ENCODE measurements around the gene ROR1. TPM values are rescaled to one million over a fixed set of nuclear protein-coding genes. Genes with fewer than 3 reads are reported as not detected.

Gene ROR1
- total RNA-seq, 1 experiment from 2014 or later, result 56.3 TPM

- no peak for TF ChIP-seq AFF4 (CRISPR knock-in tag; IDR thresholded peaks at IDR 0.05; ENCODE audit: borderline replicate concordance)
- TF ChIP-seq ZNF416 (CRISPR knock-in tag; IDR thresholded peaks at IDR 0.05), result no peak
- no peak for TF ChIP-seq CBFB (CRISPR knock-in tag; IDR thresholded peaks at IDR 0.05; ENCODE audit: low read depth)
Observed at GRCh38 chr1:64166629-64167028, 392.8 kb downstream of the ROR1 start (continued).

GRCh38 chr1:64167176-64167575 lies 393.4 kb downstream of the ROR1 start:
- no peak for DNase-seq (ENCODE audit: low spot score)
- Mint-ChIP-seq H3K36me3 (peaks cover 50% of the 10 kb centered on the region), H3K4me3 (no peak overlapping the region), H3K27me3 (ENCODE audit: low read depth) (no peaks in the 10 kb centered on the region), H3K4me1 (peaks cover 21% of the 10 kb centered on the region), H3K9me3 (peaks cover 39% of the 10 kb centered on the region), H3K27ac (no peak overlapping the region)
- no peak for ATAC-seq
- TF ChIP-seq HMGXB4 (CRISPR knock-in tag; IDR thresholded peaks at IDR 0.05) (no peak), CREB1 (CRISPR knock-in tag; IDR thresholded peaks at IDR 0.05) (no peak)
- ChIA-PET CTCF (interaction anchor here (0.9 kb wide), 1 partner anchor 493 kb away, joined by 3 read pairs; no protein-coding TSS in a partner anchor), POLR2A (no interaction called here)

GRCh38 chr1:64171246-64171645 lies 397.4 kb downstream of the ROR1 start:
- H3K27me3 Mint-ChIP-seq (ENCODE audit: low read depth), result no peaks in the 10 kb centered on the region
- no peak for DNase-seq (ENCODE audit: low spot score)
- peak overlapping the region; percentile 63; the same call in 1 of the 2 replicates for H3K27ac Mint-ChIP-seq
- no peak overlapping the region for H3K4me3 Mint-ChIP-seq
- POLR2A ChIA-PET, result no interaction called here
- H3K36me3 Mint-ChIP-seq, result peaks cover 53% of the 10 kb centered on the region
- peaks cover 39% of the 10 kb centered on the region for H3K9me3 Mint-ChIP-seq
- H3K4me1 Mint-ChIP-seq, result peaks cover 41% of the 10 kb centered on the region
- CTCF ChIA-PET, result interaction anchor here (1.0 kb wide), 1 partner anchor 8 kb away, joined by 3 read pairs; no protein-coding TSS in a partner anchor
- ATAC-seq, result no peak
- TF ChIP-seq RELA (CRISPR knock-in tag; IDR thresholded peaks at IDR 0.05; ENCODE audit: borderline replicate concordance), result no peak
- no peak for TF ChIP-seq TCF7 (CRISPR knock-in tag; IDR thresholded peaks at IDR 0.05; ENCODE audit: low read depth)
- no peak for TF ChIP-seq NFE2L1 (CRISPR knock-in tag; IDR thresholded peaks at IDR 0.05)
- no peak for TF ChIP-seq NFYB (CRISPR knock-in tag; conservative IDR thresholded peaks at IDR 0.05; ENCODE audit: low read depth)
- TF ChIP-seq KAT7 (CRISPR knock-in tag; IDR thresholded peaks at IDR 0.05; ENCODE audit: borderline replicate concordance), result no peak
- TF ChIP-seq ZNF425 (CRISPR knock-in tag; conservative IDR thresholded peaks at IDR 0.05), result no peak
- no peak for TF ChIP-seq USF2 (CRISPR knock-in tag; IDR thresholded peaks at IDR 0.05)
- TF ChIP-seq MLX (CRISPR knock-in tag; IDR thresholded peaks at IDR 0.05), result no peak
- no peak for TF ChIP-seq IRF2 (CRISPR knock-in tag; IDR thresholded peaks at IDR 0.05; ENCODE audit: borderline replicate concordance, low read depth)
- no peak for TF ChIP-seq ZNF317 (CRISPR knock-in tag; IDR thresholded peaks at IDR 0.05; ENCODE audit: borderline replicate concordance, low read depth)
- no peak for TF ChIP-seq PREB (CRISPR knock-in tag; IDR thresholded peaks at IDR 0.05; ENCODE audit: borderline replicate concordance)
- no peak for TF ChIP-seq ARID4B (CRISPR knock-in tag; IDR thresholded peaks at IDR 0.05; ENCODE audit: borderline replicate concordance)
